ENCODE data around the gene PRIM1. TPM values are rescaled to one million over a fixed set of nuclear protein-coding genes. Genes with fewer than 3 reads are reported as not detected.

The PRIM1 gene
- total and polyA plus RNA-seq, 2 of the 13 experiments (the other 11 are each of a cell fraction or from before 2014, with no cell fraction given) = 30.0 to 47.3 TPM

DNA sequence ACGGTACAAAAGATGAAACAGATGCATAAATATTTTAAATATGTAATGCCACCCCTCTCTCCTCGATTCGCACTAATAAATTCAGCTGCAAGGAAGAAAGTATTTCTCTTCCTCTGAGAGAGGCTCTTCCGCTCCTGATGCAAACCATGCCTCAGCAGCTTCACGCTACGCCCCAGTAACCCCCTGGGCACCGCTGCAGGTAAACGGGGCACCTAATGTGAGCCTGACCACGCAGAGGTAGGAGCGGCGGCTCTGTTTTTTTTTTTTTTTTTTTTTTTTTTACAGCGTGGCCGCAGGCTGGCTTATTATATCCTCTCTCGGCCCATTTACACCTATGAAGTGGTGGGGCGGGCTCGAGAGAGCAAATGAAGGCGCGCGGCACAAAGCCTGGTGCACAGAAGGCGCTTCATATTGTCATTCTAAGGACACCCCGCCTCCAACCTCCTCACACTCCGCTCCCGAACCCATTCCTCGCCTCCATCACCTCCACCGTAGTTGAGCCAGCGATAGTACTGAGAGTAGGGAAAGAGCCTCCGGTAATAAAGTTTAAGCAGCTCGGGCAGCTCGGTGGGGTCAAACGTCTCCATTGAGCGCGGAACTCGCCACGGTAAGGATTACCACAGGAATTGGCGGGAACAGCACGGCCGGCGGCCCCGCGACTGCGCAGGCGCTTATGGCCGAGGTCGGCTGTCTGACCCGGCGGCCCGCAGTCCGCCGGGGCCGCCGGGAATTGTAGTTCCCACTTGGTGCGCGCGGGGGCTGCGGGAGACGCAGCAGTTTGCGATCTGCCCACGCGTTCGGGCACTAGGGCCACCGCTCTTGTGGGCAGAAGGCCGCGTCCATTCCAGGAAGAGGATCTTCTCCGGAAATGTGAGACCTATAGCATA is at the start of gene PRIM1 (continued):
- TF ChIP-seq, protein P1, sequence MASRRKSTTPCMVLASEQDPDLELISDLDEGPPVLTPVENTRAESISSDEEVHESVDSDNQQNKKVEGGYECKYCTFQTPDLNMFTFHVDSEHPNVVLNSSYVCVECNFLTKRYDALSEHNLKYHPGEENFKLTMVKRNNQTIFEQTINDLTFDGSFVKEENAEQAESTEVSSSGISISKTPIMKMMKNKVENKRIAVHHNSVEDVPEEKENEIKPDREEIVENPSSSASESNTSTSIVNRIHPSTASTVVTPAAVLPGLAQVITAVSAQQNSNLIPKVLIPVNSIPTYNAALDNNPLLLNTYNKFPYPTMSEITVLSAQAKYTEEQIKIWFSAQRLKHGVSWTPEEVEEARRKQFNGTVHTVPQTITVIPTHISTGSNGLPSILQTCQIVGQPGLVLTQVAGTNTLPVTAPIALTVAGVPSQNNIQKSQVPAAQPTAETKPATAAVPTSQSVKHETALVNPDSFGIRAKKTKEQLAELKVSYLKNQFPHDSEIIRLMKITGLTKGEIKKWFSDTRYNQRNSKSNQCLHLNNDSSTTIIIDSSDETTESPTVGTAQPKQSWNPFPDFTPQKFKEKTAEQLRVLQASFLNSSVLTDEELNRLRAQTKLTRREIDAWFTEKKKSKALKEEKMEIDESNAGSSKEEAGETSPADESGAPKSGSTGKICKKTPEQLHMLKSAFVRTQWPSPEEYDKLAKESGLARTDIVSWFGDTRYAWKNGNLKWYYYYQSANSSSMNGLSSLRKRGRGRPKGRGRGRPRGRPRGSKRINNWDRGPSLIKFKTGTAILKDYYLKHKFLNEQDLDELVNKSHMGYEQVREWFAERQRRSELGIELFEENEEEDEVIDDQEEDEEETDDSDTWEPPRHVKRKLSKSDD (CRISPR knock-in tag; IDR thresholded peaks at IDR 0.05; ENCODE audit: low read depth) = no peak
- no peak for TF ChIP-seq ZNF713 (CRISPR knock-in tag; IDR thresholded peaks at IDR 0.05)
- TF ChIP-seq, protein P2, sequence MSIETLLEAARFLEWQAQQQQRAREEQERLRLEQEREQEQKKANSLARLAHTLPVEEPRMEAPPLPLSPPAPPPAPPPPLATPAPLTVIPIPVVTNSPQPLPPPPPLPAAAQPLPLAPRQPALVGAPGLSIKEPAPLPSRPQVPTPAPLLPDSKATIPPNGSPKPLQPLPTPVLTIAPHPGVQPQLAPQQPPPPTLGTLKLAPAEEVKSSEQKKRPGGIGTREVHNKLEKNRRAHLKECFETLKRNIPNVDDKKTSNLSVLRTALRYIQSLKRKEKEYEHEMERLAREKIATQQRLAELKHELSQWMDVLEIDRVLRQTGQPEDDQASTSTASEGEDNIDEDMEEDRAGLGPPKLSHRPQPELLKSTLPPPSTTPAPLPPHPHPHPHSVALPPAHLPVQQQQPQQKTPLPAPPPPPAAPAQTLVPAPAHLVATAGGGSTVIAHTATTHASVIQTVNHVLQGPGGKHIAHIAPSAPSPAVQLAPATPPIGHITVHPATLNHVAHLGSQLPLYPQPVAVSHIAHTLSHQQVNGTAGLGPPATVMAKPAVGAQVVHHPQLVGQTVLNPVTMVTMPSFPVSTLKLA (IDR thresholded peaks at IDR 0.05) = no peak
- TF ChIP-seq EEA1 (CRISPR knock-in tag; IDR thresholded peaks at IDR 0.05; ENCODE audit: borderline replicate concordance) = peak; percentile 60; the same call in 1 of the 2 replicates
- TF ChIP-seq, protein P3, sequence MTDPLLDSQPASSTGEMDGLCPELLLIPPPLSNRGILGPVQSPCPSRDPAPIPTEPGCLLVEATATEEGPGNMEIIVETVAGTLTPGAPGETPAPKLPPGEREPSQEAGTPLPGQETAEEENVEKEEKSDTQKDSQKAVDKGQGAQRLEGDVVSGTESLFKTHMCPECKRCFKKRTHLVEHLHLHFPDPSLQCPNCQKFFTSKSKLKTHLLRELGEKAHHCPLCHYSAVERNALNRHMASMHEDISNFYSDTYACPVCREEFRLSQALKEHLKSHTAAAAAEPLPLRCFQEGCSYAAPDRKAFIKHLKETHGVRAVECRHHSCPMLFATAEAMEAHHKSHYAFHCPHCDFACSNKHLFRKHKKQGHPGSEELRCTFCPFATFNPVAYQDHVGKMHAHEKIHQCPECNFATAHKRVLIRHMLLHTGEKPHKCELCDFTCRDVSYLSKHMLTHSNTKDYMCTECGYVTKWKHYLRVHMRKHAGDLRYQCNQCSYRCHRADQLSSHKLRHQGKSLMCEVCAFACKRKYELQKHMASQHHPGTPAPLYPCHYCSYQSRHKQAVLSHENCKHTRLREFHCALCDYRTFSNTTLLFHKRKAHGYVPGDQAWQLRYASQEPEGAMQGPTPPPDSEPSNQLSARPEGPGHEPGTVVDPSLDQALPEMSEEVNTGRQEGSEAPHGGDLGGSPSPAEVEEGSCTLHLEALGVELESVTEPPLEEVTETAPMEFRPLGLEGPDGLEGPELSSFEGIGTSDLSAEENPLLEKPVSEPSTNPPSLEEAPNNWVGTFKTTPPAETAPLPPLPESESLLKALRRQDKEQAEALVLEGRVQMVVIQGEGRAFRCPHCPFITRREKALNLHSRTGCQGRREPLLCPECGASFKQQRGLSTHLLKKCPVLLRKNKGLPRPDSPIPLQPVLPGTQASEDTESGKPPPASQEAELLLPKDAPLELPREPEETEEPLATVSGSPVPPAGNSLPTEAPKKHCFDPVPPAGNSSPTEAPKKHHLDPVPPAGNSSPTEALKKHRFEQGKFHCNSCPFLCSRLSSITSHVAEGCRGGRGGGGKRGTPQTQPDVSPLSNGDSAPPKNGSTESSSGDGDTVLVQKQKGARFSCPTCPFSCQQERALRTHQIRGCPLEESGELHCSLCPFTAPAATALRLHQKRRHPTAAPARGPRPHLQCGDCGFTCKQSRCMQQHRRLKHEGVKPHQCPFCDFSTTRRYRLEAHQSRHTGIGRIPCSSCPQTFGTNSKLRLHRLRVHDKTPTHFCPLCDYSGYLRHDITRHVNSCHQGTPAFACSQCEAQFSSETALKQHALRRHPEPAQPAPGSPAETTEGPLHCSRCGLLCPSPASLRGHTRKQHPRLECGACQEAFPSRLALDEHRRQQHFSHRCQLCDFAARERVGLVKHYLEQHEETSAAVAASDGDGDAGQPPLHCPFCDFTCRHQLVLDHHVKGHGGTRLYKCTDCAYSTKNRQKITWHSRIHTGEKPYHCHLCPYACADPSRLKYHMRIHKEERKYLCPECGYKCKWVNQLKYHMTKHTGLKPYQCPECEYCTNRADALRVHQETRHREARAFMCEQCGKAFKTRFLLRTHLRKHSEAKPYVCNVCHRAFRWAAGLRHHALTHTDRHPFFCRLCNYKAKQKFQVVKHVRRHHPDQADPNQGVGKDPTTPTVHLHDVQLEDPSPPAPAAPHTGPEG (CRISPR knock-in tag; IDR thresholded peaks at IDR 0.05) = no peak; the same call in 1 of the 2 replicates
- no peak for TF ChIP-seq MZF1 (CRISPR knock-in tag; IDR thresholded peaks at IDR 0.05; ENCODE audit: borderline replicate concordance)
- 0 out of 2 replicates have a peak, but pooled peaks have one; percentile 68 for TF ChIP-seq KLF11 (CRISPR knock-in tag; IDR thresholded peaks at IDR 0.05)
- no peak for TF ChIP-seq RFX3 (CRISPR knock-in tag; IDR thresholded peaks at IDR 0.05)
- no peak for TF ChIP-seq GZF1 (CRISPR knock-in tag; IDR thresholded peaks at IDR 0.05)
- no peak for TF ChIP-seq TCF7L2 (IDR thresholded peaks at IDR 0.05; ENCODE audit: low read depth, low read length)
- no peak for TF ChIP-seq MED13 (CRISPR knock-in tag; IDR thresholded peaks at IDR 0.05)
- TF ChIP-seq POLR2AphosphoS5 (IDR thresholded peaks at IDR 0.05; ENCODE audit: low read depth, low read length) = peak; percentile 71
- no peak for TF ChIP-seq ZNF234 (CRISPR knock-in tag; conservative IDR thresholded peaks at IDR 0.05)
